HG03196 (cell line): ENCODE data around the gene PTPRD.
"Not testable (repeated sequence)": the region's sequence is repeated elsewhere in the genome, so short reads cannot be mapped to it uniquely, and the experiment has no call there.

Source experiments
- ATAC-seq: cut with Tn5 transposase; IDR thresholded peaks from one replicate; pipeline ENCODE4 v1.9.1; 2021; ENCODE audit not compliant: unreplicated experiment

PTPRD gene

GRCh38 chr9:9216934-9217333 is 1395.9 kb downstream of the PTPRD start:
- no peak for ATAC-seq

- no peak for ATAC-seq
These were observed 1397.8 kb downstream of the PTPRD start for GRCh38 chr9:9215050-9215449.

GRCh38 chr9:9214066-9214465 is 1398.7 kb downstream of the PTPRD start:
- ATAC-seq = no peak

GRCh38 chr9:9212963-9213362 is 1399.8 kb downstream of the PTPRD start:
- no peak for ATAC-seq

- no peak for ATAC-seq
These were observed 1410.5 kb downstream of the PTPRD start for GRCh38 chr9:9202276-9202675.

GRCh38 chr9:9186086-9186485 is 1426.7 kb downstream of the PTPRD start:
- ATAC-seq = no peak

GRCh38 chr9:9182431-9182830 is 1430.4 kb downstream of the PTPRD start:
- ATAC-seq = no peak

- no peak for ATAC-seq
These were observed 1435.7 kb downstream of the PTPRD start for GRCh38 chr9:9177081-9177480.

GRCh38 chr9:9174358-9174757 is 1438.4 kb downstream of the PTPRD start:
- ATAC-seq = no peak

- no peak for ATAC-seq
These were observed 1439.5 kb downstream of the PTPRD start for GRCh38 chr9:9173264-9173663.

GRCh38 chr9:9170439-9171134 is 1442.2 kb downstream of the PTPRD start:
- ATAC-seq = no peak

GRCh38 chr9:9142001-9142400 is 1470.8 kb downstream of the PTPRD start:
- ATAC-seq = no peak

GRCh38 chr9:9133526-9133925 is 1479.3 kb downstream of the PTPRD start:
- ATAC-seq = no peak

GRCh38 chr9:9124616-9125015 is 1488.2 kb downstream of the PTPRD start:
- ATAC-seq = no peak

GRCh38 chr9:9122230-9122875 is 1490.4 kb downstream of the PTPRD start:
- no peak for ATAC-seq

- ATAC-seq = no peak
These were observed 1494.9 kb downstream of the PTPRD start for GRCh38 chr9:9117866-9118265.

- no peak for ATAC-seq
These were observed 1500.6 kb downstream of the PTPRD start for GRCh38 chr9:9112001-9112720.

- no peak for ATAC-seq
These were observed 1504.2 kb downstream of the PTPRD start for GRCh38 chr9:9108641-9109040.

GRCh38 chr9:9102295-9102694 is 1510.5 kb downstream of the PTPRD start:
- ATAC-seq = no peak

GRCh38 chr9:9100070-9100469 is 1512.7 kb downstream of the PTPRD start:
- ATAC-seq = no peak

GRCh38 chr9:9099646-9100045 is 1513.2 kb downstream of the PTPRD start:
- no peak for ATAC-seq

GRCh38 chr9:9097254-9097653 is 1515.5 kb downstream of the PTPRD start:
- ATAC-seq = not testable (repeated sequence)
